Lung (tissue), 12 donors: ENCODE results near the gene SPEF2. TPM values are rescaled to one million over a fixed set of nuclear protein-coding genes. Genes with fewer than 3 reads are reported as not detected.

Source experiments
- ATAC-seq: fragments of 200-7000 bp; cut with Tn5 transposase; one replicate; pipeline ENCODE4 v1.9.1; 2020; ENCODE audit warnings: moderate number of reproducible peaks; ENCODE audit not compliant: insufficient read depth, low FRiP score
- DNase-seq, 3 donors: peaks; one replicate each; pipeline ENCODE4 v3.0.0-alpha.2; 2013 to 2017
- H3K27ac ChIP-seq, 2 donors: one replicate each; pipeline ENCODE4 v1.5.1; 2013; ENCODE audit warnings: mild to moderate bottlenecking in 2 of 2, moderate library complexity in 2 of 2, control low read depth in 1 of 2, inconsistent platforms in 1 of 2, low read depth in 1 of 2, low read length in 1 of 2
- H3K27me3 ChIP-seq, 3 donors: one replicate each; pipeline ENCODE4 v1.5.1; 2013; ENCODE audit warnings: low read length in 2 of 3; ENCODE audit not compliant: control insufficient read depth in 3 of 3, insufficient read depth in 3 of 3
- H3K36me3 ChIP-seq, 4 donors: one replicate each; pipeline ENCODE4 v1.5.1; 2013; ENCODE audit warnings: low read length in 4 of 4, mild to moderate bottlenecking in 1 of 4, moderate library complexity in 1 of 4; ENCODE audit not compliant: control insufficient read depth in 4 of 4, insufficient read depth in 4 of 4
- H3K4me1 ChIP-seq, 5 donors: one replicate each; pipeline ENCODE4 v1.5.1; 2013; ENCODE audit warnings: low read length in 5 of 5, mild to moderate bottlenecking in 2 of 5, moderate library complexity in 1 of 5; ENCODE audit not compliant: control insufficient read depth in 5 of 5, insufficient read depth in 5 of 5
- H3K4me3 ChIP-seq: one replicate; pipeline ENCODE4 v1.5.1; 2013; ENCODE audit warnings: mild to moderate bottlenecking, control low read depth, moderate library complexity
- H3K9ac ChIP-seq, 2 donors: one replicate each; pipeline ENCODE4 v1.5.1; 2013; ENCODE audit warnings: low read length in 2 of 2, control low read depth in 1 of 2; ENCODE audit not compliant: insufficient read depth in 1 of 2
- H3K9me3 ChIP-seq, 4 donors: one replicate each; pipeline ENCODE4 v1.5.1; 2013; ENCODE audit warnings: low read length in 3 of 4, mild to moderate bottlenecking in 1 of 4, moderate library complexity in 1 of 4; ENCODE audit not compliant: control insufficient read depth in 4 of 4, insufficient read depth in 3 of 4
- WGBS, 2 donors: extraction: QIAGEN DNeasy Blood & Tissue Kit; methylation state at CpG; one replicate each; pipeline ENCODE4 v1.1.7; 2013; 5-methylcytosine and 5-hydroxymethylcytosine counted together
- polyA plus RNA-seq, 2 donors: library from polyadenylated mRNA; stranded (reverse); fragments of 200-250 nt; gene quantifications; one replicate each; pipeline ENCODE4 v1.2.1, GENCODE V29; 2013
- total RNA-seq, 2 donors: library from RNA; depleted of rRNA in 1 of 2; stranded (reverse); fragments of >200 nt in 1 of 2; gene quantifications; one replicate each; pipeline ENCODE4 v1.2.1, GENCODE V29; 2014 to 2021
- TF ChIP-seq, protein P1 (sequence below): IDR thresholded peaks from 2 replicates; pipeline ENCODE4 v1.5.1; 2012; ENCODE audit warnings: mild to moderate bottlenecking; ENCODE audit errors: control extremely low read depth, extremely low read depth
- donor health status: control.
- donor health status: control.
- donor health status: Bipolar disorder and iron deficiency.
- donor health status: healthy.
- donor health status: DM: yes; HTN: yes; CAD: no.

The SPEF2 gene
- total and polyA plus RNA-seq, 4 donors: 2.7 to 73.9 (median 11.3) TPM

GRCh38 chr5:35790457-35790822, 172.8 kb downstream of the SPEF2 start:
- Histone ChIP-seq H3K9ac (no peak overlapping the region), H3K27ac (no peak overlapping the region), H3K36me3 (no peaks in the 10 kb centered on the region), H3K4me1 (peaks cover 0 to 1% (median 0%) of the 10 kb centered on the region in 5 donors), H3K9me3 (no peaks in the 10 kb centered on the region), H3K4me3 (no peak overlapping the region), H3K27me3 (no peaks in the 10 kb centered on the region)
- WGBS, 2 donors: 91 to 95% methylated on average over 1 of the region's 1 CpG
- ATAC-seq (no peak), DNase-seq (no peak)
- TF ChIP-seq, protein P1, sequence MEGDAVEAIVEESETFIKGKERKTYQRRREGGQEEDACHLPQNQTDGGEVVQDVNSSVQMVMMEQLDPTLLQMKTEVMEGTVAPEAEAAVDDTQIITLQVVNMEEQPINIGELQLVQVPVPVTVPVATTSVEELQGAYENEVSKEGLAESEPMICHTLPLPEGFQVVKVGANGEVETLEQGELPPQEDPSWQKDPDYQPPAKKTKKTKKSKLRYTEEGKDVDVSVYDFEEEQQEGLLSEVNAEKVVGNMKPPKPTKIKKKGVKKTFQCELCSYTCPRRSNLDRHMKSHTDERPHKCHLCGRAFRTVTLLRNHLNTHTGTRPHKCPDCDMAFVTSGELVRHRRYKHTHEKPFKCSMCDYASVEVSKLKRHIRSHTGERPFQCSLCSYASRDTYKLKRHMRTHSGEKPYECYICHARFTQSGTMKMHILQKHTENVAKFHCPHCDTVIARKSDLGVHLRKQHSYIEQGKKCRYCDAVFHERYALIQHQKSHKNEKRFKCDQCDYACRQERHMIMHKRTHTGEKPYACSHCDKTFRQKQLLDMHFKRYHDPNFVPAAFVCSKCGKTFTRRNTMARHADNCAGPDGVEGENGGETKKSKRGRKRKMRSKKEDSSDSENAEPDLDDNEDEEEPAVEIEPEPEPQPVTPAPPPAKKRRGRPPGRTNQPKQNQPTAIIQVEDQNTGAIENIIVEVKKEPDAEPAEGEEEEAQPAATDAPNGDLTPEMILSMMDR: no peak

DNA sequence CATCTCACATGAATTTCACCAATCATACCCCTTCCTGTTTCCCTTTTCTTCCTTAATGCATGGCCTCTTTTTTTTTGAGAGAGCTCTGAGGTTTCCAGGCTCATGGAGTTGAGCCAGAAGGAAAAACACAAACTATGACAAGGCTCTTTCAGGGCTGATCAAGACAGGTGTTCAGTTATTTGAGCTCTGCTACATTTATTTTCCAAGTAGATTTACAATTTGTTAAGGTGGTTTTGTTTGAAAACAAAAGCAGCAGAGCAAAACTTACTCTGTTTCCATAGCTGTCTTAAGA, 176.6 kb downstream of the SPEF2 start:
- no peak overlapping the region for H3K4me3 ChIP-seq
- H3K27ac ChIP-seq: no peak overlapping the region
- H3K9ac ChIP-seq: no peak overlapping the region
- no peak for DNase-seq
- TF ChIP-seq, protein P1: no peak
- H3K27me3 ChIP-seq: no peaks in the 10 kb centered on the region
- no peaks in the 10 kb centered on the region for H3K36me3 ChIP-seq
- H3K4me1 ChIP-seq: no peaks in the 10 kb centered on the region
- ATAC-seq: no peak
- H3K9me3 ChIP-seq: no peaks in the 10 kb centered on the region

DNA sequence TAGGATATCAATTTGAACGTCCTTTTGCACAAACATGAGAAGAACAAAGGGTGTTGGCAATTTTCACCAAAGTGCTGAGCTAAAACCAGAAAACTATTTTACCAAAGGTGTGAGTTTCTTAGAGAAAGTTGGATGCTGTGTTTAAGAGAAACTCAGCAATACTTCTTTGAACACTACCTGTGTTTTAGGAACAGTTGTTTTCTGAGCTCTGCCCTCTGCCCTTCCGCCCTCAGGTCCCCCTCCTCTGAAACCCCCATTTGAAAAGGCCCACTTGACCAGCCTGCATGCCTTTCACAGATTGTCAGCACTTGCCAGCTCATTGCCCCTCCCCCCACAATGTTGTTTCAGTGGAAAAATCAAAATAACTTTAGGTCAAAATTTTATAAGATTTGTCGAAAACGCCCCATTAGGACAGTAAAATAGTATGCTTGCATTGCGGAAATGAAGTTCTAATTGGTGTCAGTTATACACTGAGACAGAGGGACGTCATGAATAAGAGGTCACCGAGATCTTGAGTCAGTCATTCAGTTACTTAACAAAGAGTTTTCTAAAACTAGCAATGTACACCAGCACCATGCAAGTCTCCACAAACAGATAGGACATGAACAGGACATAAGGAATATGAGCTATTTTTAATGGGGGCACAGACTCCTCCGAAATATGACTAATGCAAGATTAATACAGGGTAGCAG, 177.2 kb downstream of the SPEF2 start:
- no peak overlapping the region for H3K9ac ChIP-seq
- no peak overlapping the region for H3K4me3 ChIP-seq
- TF ChIP-seq, protein P1: no peak
- 82 to 88% methylated on average over 8 of the region's 8 CpGs for WGBS, 2 donors
- H3K4me1 ChIP-seq: no peaks in the 10 kb centered on the region
- no peaks in the 10 kb centered on the region for H3K36me3 ChIP-seq
- no peak overlapping the region for H3K27ac ChIP-seq
- H3K27me3 ChIP-seq: no peaks in the 10 kb centered on the region
- ATAC-seq: no peak
- H3K9me3 ChIP-seq: no peaks in the 10 kb centered on the region
- no peak for DNase-seq

- Histone ChIP-seq H3K27ac (no peak overlapping the region), H3K9ac (no peak overlapping the region), H3K36me3 (no peaks in the 10 kb centered on the region), H3K9me3 (no peaks in the 10 kb centered on the region), H3K27me3 (no peaks in the 10 kb centered on the region), H3K4me3 (no peak overlapping the region), H3K4me1 (peaks cover 0 to 10% (median 0%) of the 10 kb centered on the region in 5 donors)
- no peak for ATAC-seq
- TF ChIP-seq, protein P1: no peak
- no peak for DNase-seq
Measured at GRCh38 chr5:35799181-35799580, 181.5 kb downstream of the SPEF2 start.
